K562 (cell line): ENCODE results near the gene SLBP. TPM values are rescaled to one million over a fixed set of nuclear protein-coding genes. Genes with fewer than 3 reads are reported as not detected.

ENCODE experiments used
- ATAC-seq: fragments of 200-7000 bp; cut with Tn5 transposase; 3 replicates; pipeline ENCODE4 v1.9.1; 2020; ENCODE audit warnings: moderate library complexity
- BruUV-seq: library from RNA; stranded (reverse); fragments of 400-500 nt; replicated peaks from 2 replicates; lab custom pipeline; 2021; lab: Mats Ljungman, UMichigan
- CTCF ChIA-PET: fragments of 300-600 bp; formaldehyde crosslinking; extraction: SDS; loops from one replicate; lab custom pipeline; 2021; ENCODE audit warnings: low intra/inter-chr PET ratio; lab: Yijun Ruan, JAX
- POLR2A ChIA-PET: fragments of 300-600, 350-650 bp; sonication (Branson Sonifier 250); formaldehyde crosslinking; extraction: SDS; loops from one replicate; lab custom pipeline; 2021; ENCODE audit warnings: antibody characterized with exemption, inconsistent platforms; lab: Yijun Ruan, JAX
- DNase-seq, 4 experiments: peaks; one replicate each; pipeline versions ENCODE4 v3.0.0 to v3.0.0-alpha.2; 2011 to 2018; ENCODE audit warnings: low spot score in 3 of 4, mixed read lengths in 3 of 4; ENCODE audit errors: extremely low read depth in 1 of 4
- FAIRE-seq: peaks from 2 replicates; lab custom pipeline; 2011; peaks lifted over from hg19 to GRCh38; lab: Jason Lieb, UNC
- H2AFZ ChIP-seq: 2 replicates; pipeline ENCODE4 v1.6.0; 2011; ENCODE audit warnings: low read depth, low read length, control low read depth, inconsistent platforms
- H3K27ac ChIP-seq: fragments of 200-600 bp; 3 replicates; pipeline ENCODE4 v1.8.0; 2011; ENCODE audit warnings: low read depth, mild to moderate bottlenecking, control low read depth, inconsistent platforms, low read length, moderate library complexity, mixed read lengths; ENCODE audit errors: extremely low read depth
- H3K27me3 ChIP-seq, 2 experiments: fragments of 300-600 bp in 1 of 2; 2 replicates in 1 of 2; 3 replicates in 1 of 2; pipeline versions ENCODE4 v1.6.0 to v1.8.0; 2011; ENCODE audit warnings: inconsistent platforms in 2 of 2, low read length in 2 of 2, mild to moderate bottlenecking in 1 of 2, mixed read lengths in 1 of 2, moderate library complexity in 1 of 2; ENCODE audit not compliant: control insufficient read depth in 2 of 2, insufficient read depth in 2 of 2
- H3K36me3 ChIP-seq: fragments of 300-600 bp; 3 replicates; pipeline ENCODE4 v1.8.0; 2011; ENCODE audit warnings: mild to moderate bottlenecking, low read length, inconsistent platforms; ENCODE audit not compliant: control insufficient read depth, insufficient read depth
- H3K4me1 ChIP-seq, 2 experiments: fragments of 200-600 bp in 1 of 2; replicated peaks in 1 of 2; 2 replicates in 1 of 2; 3 replicates in 1 of 2; pipeline versions ENCODE4 v1.5.1 to v1.8.0; 2011; ENCODE audit warnings: inconsistent platforms in 2 of 2, low read length in 2 of 2, mild to moderate bottlenecking in 1 of 2, mixed read lengths in 1 of 2, moderate library complexity in 1 of 2; ENCODE audit not compliant: control insufficient read depth in 2 of 2, insufficient read depth in 2 of 2
- H3K4me2 ChIP-seq: 2 replicates; pipeline ENCODE4 v1.6.1; 2011; ENCODE audit warnings: low read length, control low read depth, inconsistent platforms, mixed read lengths; ENCODE audit not compliant: insufficient read depth
- H3K4me3 ChIP-seq: fragments of 200-600 bp; sonication (generic), shearing (Covaris generic); 2 replicates; pipeline ENCODE4 v1.5.1; 2016; ENCODE audit warnings: control low read depth, inconsistent platforms
- H3K79me2 ChIP-seq: fragments of 200-600 bp; 3 replicates; pipeline ENCODE4 v1.8.0; 2011; ENCODE audit warnings: low read length, inconsistent platforms; ENCODE audit not compliant: control insufficient read depth, insufficient read depth
- H3K9ac ChIP-seq, 2 experiments: 2 replicates each; pipeline versions ENCODE4 v1.6.0 to v1.6.1; 2011; ENCODE audit warnings: low read depth in 2 of 2, low read length in 2 of 2, control low read depth in 1 of 2, inconsistent platforms in 1 of 2, mild to moderate bottlenecking in 1 of 2, mixed read lengths in 1 of 2; ENCODE audit not compliant: insufficient read depth in 1 of 2
- H3K9me1 ChIP-seq: one replicate; pipeline ENCODE4 v1.6.0; 2011; ENCODE audit warnings: inconsistent platforms, mild to moderate bottlenecking, low read length, moderate library complexity; ENCODE audit not compliant: control insufficient read depth, insufficient read depth
- H3K9me3 ChIP-seq: replicated peaks from 2 replicates; pipeline ENCODE4 v1.5.1; 2011; ENCODE audit warnings: low read depth, low read length, inconsistent platforms; ENCODE audit not compliant: control insufficient read depth, insufficient read depth
- H4K20me1 ChIP-seq: replicated peaks from 2 replicates; pipeline ENCODE4 v1.6.1; 2011; ENCODE audit warnings: low read length, inconsistent platforms, mixed read lengths; ENCODE audit not compliant: control insufficient read depth, insufficient read depth
- SPI1 ChIP-seq: IDR thresholded peaks from 2 replicates; pipeline ENCODE4 v1.6.1; 2011; ENCODE audit warnings: low read depth, low read length, control low read depth, borderline replicate concordance
- STAT5B ChIP-seq: fragments of 250-450 bp; sonication (Bioruptor Pico); IDR thresholded peaks from 2 replicates; pipeline ENCODE4 v1.8.0; 2021; ENCODE audit warnings: mild to moderate bottlenecking, inconsistent platforms
- ZBTB7A ChIP-seq: IDR thresholded peaks from 2 replicates; pipeline ENCODE4 v1.6.1; 2011; ENCODE audit warnings: low read depth, mild to moderate bottlenecking, low read length, moderate library complexity, borderline replicate concordance; ENCODE audit not compliant: control insufficient read depth
- ZFX ChIP-seq: sonication (generic); formaldehyde crosslinking; IDR thresholded peaks from 2 replicates; pipeline ENCODE4 v1.8.0; 2022; ENCODE audit warnings: mild to moderate bottlenecking, missing genetic modification reagents, moderate library complexity
- ZNF639 ChIP-seq, 2 experiments: fragments of 200-800 bp in 1 of 2; sonication (Bioruptor generic) in 1 of 2; sonication (generic) in 1 of 2; formaldehyde crosslinking in 1 of 2; IDR thresholded peaks in 1 of 2; conservative IDR thresholded peaks in 1 of 2; 2 replicates each; pipeline versions ENCODE4 v1.5.0 to v1.6.1; 2016 to 2020; ENCODE audit warnings: missing compliant biosample characterization in 1 of 2, missing genetic modification characterization in 1 of 2, missing genetic modification reagents in 1 of 2
- WGBS: fragments of 100-300 bp; shearing (Covaris generic); methylation state at CpG from one replicate; pipeline ENCODE4 v1.1.6; 2016; ENCODE audit warnings: low coverage, mixed read lengths; ENCODE audit not compliant: insufficient coverage; ENCODE audit errors: missing lambda C conversion rate; 5-methylcytosine and 5-hydroxymethylcytosine counted together
- in situ Hi-C: fragments of 300-500 bp; cut with MboI; formaldehyde crosslinking; loops from 4 replicates; pipeline ENCODE4 v1.15.0; 2018; ENCODE audit warnings: inconsistent platforms, mixed read lengths
- intact Hi-C: fragments of 100-400 bp; cut with micrococcal nuclease; formaldehyde crosslinking; loops from 2 replicates; pipeline ENCODE4 v1.14.2; 2022
- polyA plus RNA-seq, 8 experiments: library from polyadenylated mRNA; depleted of rRNA in 4 of 8; stranded (reverse) in 5 of 8; unstranded in 3 of 8; fragments of >200 nt; fragmentation: Nextera tagmentation in 2 of 8; fragmentation: Illumina TruSeq in 1 of 8; extraction: Ambion mirVana in 2 of 8; extraction: Trizol in 1 of 8; gene quantifications; 2 replicates each; pipeline versions ENCODE4 v1.2.1 to v1.2.3, GENCODE V29; 2011 to 2014; ENCODE audit warnings: inconsistent platforms in 1 of 8, missing spikeins in 1 of 8
- total RNA-seq, 7 experiments: library from RNA; depleted of rRNA in 6 of 7; stranded (reverse); fragments of >200 nt in 6 of 7; fragmentation: Illumina TruSeq in 2 of 7; extraction: Trizol in 2 of 7; gene quantifications; 2 replicates each; pipeline versions ENCODE4 v1.2.1 to v1.2.3, GENCODE V29; 2011 to 2021; ENCODE audit warnings: low replicate concordance in 1 of 7
- TF ChIP-seq, protein P1 (sequence below): sonication (generic); formaldehyde crosslinking; IDR thresholded peaks from 2 replicates; pipeline ENCODE4 v1.9.0; 2022; ENCODE audit warnings: mild to moderate bottlenecking, missing genetic modification reagents
- TF ChIP-seq, protein P2 (sequence below): sonication (generic); formaldehyde crosslinking; IDR thresholded peaks from 2 replicates; pipeline ENCODE4 v1.9.0; 2022; ENCODE audit warnings: mild to moderate bottlenecking, missing genetic modification reagents
- TF ChIP-seq, protein P3 (sequence below): fragments of 200-800 bp; sonication (Bioruptor generic); IDR thresholded peaks from 2 replicates; pipeline ENCODE4 v1.6.1; 2017; ENCODE audit warnings: missing genetic modification characterization, missing compliant biosample characterization

The SLBP gene
- total and polyA plus RNA-seq, 9 of the 15 experiments (the other 6 are each of a cell fraction or from before 2014, with no cell fraction given) = 49.4 to 221 (median 162) TPM

DNA sequence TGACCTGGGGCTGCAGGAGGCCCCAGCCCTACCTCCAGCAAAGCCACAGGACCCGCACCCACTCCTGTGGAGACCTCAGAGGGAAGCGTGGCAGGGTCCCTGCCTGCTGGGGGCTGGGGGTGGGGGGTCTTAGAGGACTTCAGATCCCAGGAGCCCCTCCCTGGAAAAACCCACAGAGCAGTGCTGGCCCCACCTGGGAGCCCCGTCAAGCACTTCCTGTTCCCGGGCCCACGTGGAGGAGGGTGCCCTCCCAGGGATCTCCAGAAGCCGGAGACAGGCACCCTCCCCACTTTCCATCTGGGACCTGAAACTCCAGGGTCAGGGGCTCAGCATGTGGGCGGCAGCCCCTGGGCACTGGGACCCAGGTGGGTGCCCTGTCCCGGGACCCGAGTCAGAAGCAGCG lies 41.2 kb upstream of the SLBP start:
- FAIRE-seq (no peak), DNase-seq (no peak), ATAC-seq (no peak)
- CTCF ChIA-PET = no interaction called here
- H3K27me3 ChIP-seq = no peaks in the 10 kb centered on the region
- no peak overlapping the region for H3K4me3 ChIP-seq
- TF ChIP-seq, protein P1, sequence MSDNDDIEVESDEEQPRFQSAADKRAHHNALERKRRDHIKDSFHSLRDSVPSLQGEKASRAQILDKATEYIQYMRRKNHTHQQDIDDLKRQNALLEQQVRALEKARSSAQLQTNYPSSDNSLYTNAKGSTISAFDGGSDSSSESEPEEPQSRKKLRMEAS (CRISPR knock-in tag) = peak; percentile 68
- TF ChIP-seq ZBTB7A (peak; percentile 9; the same call in 1 of the 2 replicates), ZFX (no peak), STAT5B (no peak), SPI1 (peak; percentile 60; the same call in 1 of the 2 replicates), ZNF639 (CRISPR knock-in tag; conservative IDR thresholded peaks at IDR 0.05 in 1 of 2, IDR thresholded peaks at IDR 0.05 in 1 of 2) (peak in 1 of 2 experiments; percentile 25; a peak in 1 of 4 replicates)
- TF ChIP-seq, protein P2, sequence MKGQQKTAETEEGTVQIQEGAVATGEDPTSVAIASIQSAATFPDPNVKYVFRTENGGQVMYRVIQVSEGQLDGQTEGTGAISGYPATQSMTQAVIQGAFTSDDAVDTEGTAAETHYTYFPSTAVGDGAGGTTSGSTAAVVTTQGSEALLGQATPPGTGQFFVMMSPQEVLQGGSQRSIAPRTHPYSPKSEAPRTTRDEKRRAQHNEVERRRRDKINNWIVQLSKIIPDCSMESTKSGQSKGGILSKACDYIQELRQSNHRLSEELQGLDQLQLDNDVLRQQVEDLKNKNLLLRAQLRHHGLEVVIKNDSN (CRISPR knock-in tag) = 0 out of 2 replicates have a peak, but pooled peaks have one; percentile 9
- TF ChIP-seq, protein P3, sequence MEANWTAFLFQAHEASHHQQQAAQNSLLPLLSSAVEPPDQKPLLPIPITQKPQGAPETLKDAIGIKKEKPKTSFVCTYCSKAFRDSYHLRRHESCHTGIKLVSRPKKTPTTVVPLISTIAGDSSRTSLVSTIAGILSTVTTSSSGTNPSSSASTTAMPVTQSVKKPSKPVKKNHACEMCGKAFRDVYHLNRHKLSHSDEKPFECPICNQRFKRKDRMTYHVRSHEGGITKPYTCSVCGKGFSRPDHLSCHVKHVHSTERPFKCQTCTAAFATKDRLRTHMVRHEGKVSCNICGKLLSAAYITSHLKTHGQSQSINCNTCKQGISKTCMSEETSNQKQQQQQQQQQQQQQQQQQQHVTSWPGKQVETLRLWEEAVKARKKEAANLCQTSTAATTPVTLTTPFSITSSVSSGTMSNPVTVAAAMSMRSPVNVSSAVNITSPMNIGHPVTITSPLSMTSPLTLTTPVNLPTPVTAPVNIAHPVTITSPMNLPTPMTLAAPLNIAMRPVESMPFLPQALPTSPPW (CRISPR knock-in tag) = peak; percentile 18; the same call in 1 of the 2 replicates
- H3K36me3 ChIP-seq = no peaks in the 10 kb centered on the region
- no TSS peak for BruUV-seq
- peak overlapping the region; percentile 52; the same call in 1 of the 3 replicates for H3K27ac ChIP-seq
- in situ Hi-C loops (no loop called here), intact Hi-C loops (no loop called here)
- H3K9ac ChIP-seq = peak overlapping the region; percentile 14 to 82; a peak in 3 of 4 replicates
- POLR2A ChIA-PET = no interaction called here
- WGBS = 74% methylated on average over 8 of the region's 10 CpGs
- H3K9me1 ChIP-seq = peaks cover 5% of the 10 kb centered on the region
- no peaks in the 10 kb centered on the region for H4K20me1 ChIP-seq
- no peaks in the 10 kb centered on the region for H3K79me2 ChIP-seq
- H2AFZ ChIP-seq = peak overlapping the region; percentile 64
- H3K9me3 ChIP-seq = no peaks in the 10 kb centered on the region
- H3K4me2 ChIP-seq = no peak overlapping the region
- peaks cover 23 to 94% of the 10 kb centered on the region in 2 experiments for H3K4me1 ChIP-seq
